Measurements from ENCODE around the gene ADAMTSL2. TPM values are rescaled to one million over a fixed set of nuclear protein-coding genes. Genes with fewer than 3 reads are reported as not detected.

ADAMTSL2 gene
- total and polyA plus RNA-seq, 2 donors (not counting 1 experiment from before 2014, with no cell fraction given): under 0.01 to 0.09 TPM

DNA sequence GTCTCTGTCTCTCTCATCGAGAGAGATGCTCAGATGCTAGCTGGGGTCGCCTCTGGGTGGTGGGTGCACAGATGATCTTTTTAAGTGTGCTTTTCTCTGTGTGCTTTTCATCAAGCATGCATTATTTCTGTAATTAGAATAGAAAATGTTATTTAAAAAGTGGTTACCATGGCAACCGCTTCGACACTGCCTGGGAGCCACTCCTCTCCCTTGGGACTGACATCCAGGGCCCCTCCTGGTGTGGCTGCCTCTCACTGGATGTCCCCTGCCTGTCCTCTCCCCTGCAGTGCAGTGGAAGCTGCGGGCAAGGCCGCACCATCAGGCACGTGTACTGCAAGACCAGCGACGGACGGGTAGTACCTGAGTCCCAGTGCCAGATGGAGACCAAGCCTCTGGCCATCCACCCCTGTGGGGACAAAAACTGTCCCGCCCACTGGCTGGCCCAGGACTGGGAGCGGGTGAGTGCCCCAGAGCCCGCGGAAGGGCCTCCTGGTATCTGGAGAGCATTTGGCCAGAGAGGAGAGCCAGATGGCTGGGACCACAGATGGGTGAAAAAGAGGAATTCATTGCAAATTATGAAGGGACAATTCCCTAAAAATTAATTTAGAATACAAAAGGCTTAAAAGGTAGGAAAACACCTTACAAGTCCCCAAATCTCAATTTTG is 34.7 kb downstream of the ADAMTSL2 start:
- H3K27me3 ChIP-seq (ENCODE audit: control insufficient read depth, insufficient read depth, low read length): no peaks in the 10 kb centered on the region
- H3K9ac ChIP-seq (ENCODE audit: insufficient read depth, low read length): no peak overlapping the region
- H3K4me2 ChIP-seq (ENCODE audit: extremely low read depth, insufficient read depth, low read length): no peak overlapping the region
- H3K9me3 ChIP-seq (ENCODE audit: control insufficient read depth, insufficient read depth, low read depth, low read length): no peaks in the 10 kb centered on the region
- no peak overlapping the region for H3K27ac ChIP-seq (ENCODE audit: insufficient read depth, low read length)
- no peak overlapping the region for H2AFZ ChIP-seq (ENCODE audit: low read length)
- H3K4me3 ChIP-seq (replicated peaks in 1 of 4; ENCODE audit: control extremely low read depth in 1 of 4, insufficient read depth in 1 of 4, low read depth in 3 of 4, low read length in 4 of 4): no peak overlapping the region
- H3K4me1 ChIP-seq (ENCODE audit: control insufficient read depth, extremely low read depth, insufficient read depth, low read length): no peaks in the 10 kb centered on the region
- TF ChIP-seq CTCF (conservative IDR thresholded peaks at IDR 0.05 in 1 of 2, IDR thresholded peaks at IDR 0.05 in 1 of 2; ENCODE audit: low read depth in 1 of 2, low read length in 2 of 2): no peak
- no peak for TF ChIP-seq EZH2 (IDR thresholded peaks at IDR 0.05; ENCODE audit: low read length, missing control alignments)
- H4K20me1 ChIP-seq (ENCODE audit: control insufficient read depth, extremely low read depth, insufficient read depth, low read length): no peaks in the 10 kb centered on the region
- DNase-seq (ENCODE audit: low read depth in 2 of 2): no peak
- no peaks in the 10 kb centered on the region for H3K36me3 ChIP-seq (ENCODE audit: control insufficient read depth, insufficient read depth, low read length)
- H3K79me2 ChIP-seq (ENCODE audit: control insufficient read depth, insufficient read depth, low read length): no peaks in the 10 kb centered on the region

GRCh38 chr9:133569891-133570690 is 35.6 kb downstream of the ADAMTSL2 start:
- Histone ChIP-seq H3K4me1 (ENCODE audit: control insufficient read depth, extremely low read depth, insufficient read depth, low read length) (no peaks in the 10 kb centered on the region), H3K79me2 (ENCODE audit: control insufficient read depth, insufficient read depth, low read length) (no peaks in the 10 kb centered on the region), H3K27me3 (ENCODE audit: control insufficient read depth, insufficient read depth, low read length) (no peaks in the 10 kb centered on the region), H3K4me2 (ENCODE audit: extremely low read depth, insufficient read depth, low read length) (no peak overlapping the region), H4K20me1 (ENCODE audit: control insufficient read depth, extremely low read depth, insufficient read depth, low read length) (no peaks in the 10 kb centered on the region), H3K36me3 (ENCODE audit: control insufficient read depth, insufficient read depth, low read length) (no peaks in the 10 kb centered on the region), H3K9me3 (ENCODE audit: control insufficient read depth, insufficient read depth, low read depth, low read length) (no peaks in the 10 kb centered on the region), H3K27ac (ENCODE audit: insufficient read depth, low read length) (no peak overlapping the region), H3K9ac (ENCODE audit: insufficient read depth, low read length) (no peak overlapping the region), H2AFZ (ENCODE audit: low read length) (no peak overlapping the region), H3K4me3 (replicated peaks in 1 of 4; ENCODE audit: control extremely low read depth in 1 of 4, insufficient read depth in 1 of 4, low read depth in 3 of 4, low read length in 4 of 4) (no peak overlapping the region)
- no peak for DNase-seq (ENCODE audit: low read depth in 2 of 2)
- TF ChIP-seq EZH2 (IDR thresholded peaks at IDR 0.05; ENCODE audit: low read length, missing control alignments) (no peak), CTCF (conservative IDR thresholded peaks at IDR 0.05 in 1 of 2, IDR thresholded peaks at IDR 0.05 in 1 of 2; ENCODE audit: low read depth in 1 of 2, low read length in 2 of 2) (no peak)

- Histone ChIP-seq H3K4me3 (replicated peaks in 1 of 4; ENCODE audit: control extremely low read depth in 1 of 4, insufficient read depth in 1 of 4, low read depth in 3 of 4, low read length in 4 of 4) (no peak overlapping the region), H3K36me3 (ENCODE audit: control insufficient read depth, insufficient read depth, low read length) (no peaks in the 10 kb centered on the region), H3K4me2 (ENCODE audit: extremely low read depth, insufficient read depth, low read length) (no peak overlapping the region), H3K4me1 (ENCODE audit: control insufficient read depth, extremely low read depth, insufficient read depth, low read length) (no peaks in the 10 kb centered on the region), H3K9ac (ENCODE audit: insufficient read depth, low read length) (no peak overlapping the region), H3K27ac (ENCODE audit: insufficient read depth, low read length) (no peak overlapping the region), H3K79me2 (ENCODE audit: control insufficient read depth, insufficient read depth, low read length) (no peaks in the 10 kb centered on the region), H4K20me1 (ENCODE audit: control insufficient read depth, extremely low read depth, insufficient read depth, low read length) (no peaks in the 10 kb centered on the region), H2AFZ (ENCODE audit: low read length) (no peak overlapping the region), H3K27me3 (ENCODE audit: control insufficient read depth, insufficient read depth, low read length) (no peaks in the 10 kb centered on the region), H3K9me3 (ENCODE audit: control insufficient read depth, insufficient read depth, low read depth, low read length) (no peaks in the 10 kb centered on the region)
- no peak for TF ChIP-seq EZH2 (IDR thresholded peaks at IDR 0.05; ENCODE audit: low read length, missing control alignments)
- TF ChIP-seq CTCF (conservative IDR thresholded peaks at IDR 0.05 in 1 of 2, IDR thresholded peaks at IDR 0.05 in 1 of 2; ENCODE audit: low read depth in 1 of 2, low read length in 2 of 2): no peak
- DNase-seq (ENCODE audit: low read depth in 2 of 2): no peak
Observed at GRCh38 chr9:133570691-133571080, 36.2 kb downstream of the ADAMTSL2 start.
